Activated CD8-positive, alpha-beta T cell treated with anti-CD3 and anti-CD28 coated beads, Interleukin-2, amount 10 ng/mL, durations not matched to agents 7 days and 5 days (primary cell): ENCODE measurements around the gene CD300LB. TPM values are rescaled to one million over a fixed set of nuclear protein-coding genes. Genes with fewer than 3 reads are reported as not detected.

Experiments
- ATAC-seq: fragments of 150-1000 bp; cut with Tn5 transposase; one replicate; pipeline ENCODE4 v1.10.0; 2021; ENCODE audit warnings: moderate library complexity
- CTCF ChIA-PET: fragments of 350-600 bp; sonication (Branson Sonifier 250); formaldehyde crosslinking; loops from one replicate; lab custom pipeline; 2021; ENCODE audit warnings: antibody characterized with exemption; lab: Charles Lee
- POLR2A ChIA-PET: fragments of 350-600 bp; sonication (Branson Sonifier 250); formaldehyde crosslinking; loops from one replicate; lab custom pipeline; 2021; ENCODE audit warnings: antibody characterized with exemption; lab: Charles Lee
- DNase-seq: peaks from one replicate; pipeline ENCODE4 v3.0.0-alpha.2; 2020
- H3K27ac Mint-ChIP-seq: one replicate; pipeline ENCODE4 v1.8.0; 2021; ENCODE audit warnings: mild to moderate bottlenecking, mixed read lengths
- H3K27me3 Mint-ChIP-seq: one replicate; pipeline ENCODE4 v1.8.0; 2021; ENCODE audit warnings: low read depth, mixed read lengths
- H3K36me3 Mint-ChIP-seq: one replicate; pipeline ENCODE4 v1.8.0; 2021; ENCODE audit warnings: low read depth, mixed read lengths
- H3K4me1 Mint-ChIP-seq: one replicate; pipeline ENCODE4 v1.8.0; 2021; ENCODE audit warnings: low read depth, mixed read lengths
- H3K4me3 Mint-ChIP-seq: one replicate; pipeline ENCODE4 v1.8.0; 2021; ENCODE audit warnings: mild to moderate bottlenecking, mixed read lengths
- H3K9me3 Mint-ChIP-seq: one replicate; pipeline ENCODE4 v1.8.0; 2022; ENCODE audit warnings: mixed read lengths; ENCODE audit not compliant: insufficient read depth
- total RNA-seq, 2 experiments: library from RNA; stranded (reverse); gene quantifications; one replicate each; pipeline ENCODE4 v1.2.3, GENCODE V29; 2021

CD300LB gene
- total RNA-seq, 2 experiments from 2014 or later, result not detected

DNA sequence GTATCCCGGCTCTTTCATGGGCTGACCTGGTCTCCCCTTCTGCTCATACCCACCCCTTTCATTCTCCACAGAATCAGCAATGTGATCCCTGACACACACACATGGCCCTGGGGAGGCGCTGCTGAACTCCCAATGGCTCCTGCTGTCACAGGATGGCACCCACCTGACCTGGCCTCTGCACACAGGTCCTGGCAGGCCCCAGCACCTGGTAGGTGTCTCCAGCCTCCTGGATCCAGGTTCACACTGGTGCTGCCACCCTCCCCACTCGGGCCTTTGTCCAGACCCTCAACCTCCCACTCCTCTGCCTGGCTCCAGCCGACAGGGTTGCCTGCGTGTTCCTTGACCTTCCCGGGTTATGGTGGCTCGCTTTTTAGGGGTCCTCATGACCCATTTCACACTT, 16.0 kb upstream of the CD300LB start:
- peak overlapping the region; percentile 85 for H3K27ac Mint-ChIP-seq
- no peak for ATAC-seq
- peaks cover 45% of the 10 kb centered on the region for H3K4me1 Mint-ChIP-seq
- peaks cover 8% of the 10 kb centered on the region for H3K27me3 Mint-ChIP-seq
- ChIA-PET POLR2A (no interaction called here), CTCF (no interaction called here)
- H3K4me3 Mint-ChIP-seq, result no peak overlapping the region
- H3K36me3 Mint-ChIP-seq, result no peaks in the 10 kb centered on the region
- no peak for DNase-seq
- H3K9me3 Mint-ChIP-seq, result no peaks in the 10 kb centered on the region

- peaks cover 5% of the 10 kb centered on the region for H3K27me3 Mint-ChIP-seq
- H3K4me1 Mint-ChIP-seq, result peaks cover 45% of the 10 kb centered on the region
- no peaks in the 10 kb centered on the region for H3K36me3 Mint-ChIP-seq
- DNase-seq, result no peak
- no peaks in the 10 kb centered on the region for H3K9me3 Mint-ChIP-seq
- H3K27ac Mint-ChIP-seq, result peak overlapping the region; percentile 60
- H3K4me3 Mint-ChIP-seq, result no peak overlapping the region
- no peak for ATAC-seq
- CTCF ChIA-PET, result no interaction called here
- POLR2A ChIA-PET, result no interaction called here
Observed at GRCh38 chr17:74546586-74546985, 15.3 kb upstream of the CD300LB start.

GRCh38 chr17:74545843-74546230, 14.6 kb upstream of the CD300LB start, which contains the start of gene CD300C:
Gene CD300C, minus strand, starts transcription at chr17:74546115. Its CDS starts 333 bp downstream, at chr17:74545782.
- Mint-ChIP-seq H3K27ac (peak within 1 kb of the TSS; percentile 66), H3K27me3 (peaks cover 3% of the 10 kb centered on the region), H3K4me1 (peaks cover 45% of the 10 kb centered on the region), H3K4me3 (no peak within 1 kb of the TSS), H3K9me3 (no peaks in the 10 kb centered on the region), H3K36me3 (no peaks in the 10 kb centered on the region)
- peak; percentile 45 for ATAC-seq
- ChIA-PET CTCF (interaction anchor here (1.0 to 1.1 kb wide), 2 partner anchors 21 to 167 kb away, joined by 3 to 5 read pairs; partner anchors contain the start of gene CD300H), POLR2A (interaction anchor here (0.7 to 1.0 kb wide), 2 partner anchors 59 to 1348 kb away, joined by 3 read pairs; no protein-coding TSS in a partner anchor)
- peak; percentile 53 for DNase-seq

- DNase-seq (no peak), ATAC-seq (no peak)
- Mint-ChIP-seq H3K36me3 (no peaks in the 10 kb centered on the region), H3K27me3 (peaks cover 2% of the 10 kb centered on the region), H3K4me3 (no peak overlapping the region), H3K9me3 (no peaks in the 10 kb centered on the region), H3K4me1 (peaks cover 45% of the 10 kb centered on the region), H3K27ac (peak overlapping the region; percentile 66)
- CTCF ChIA-PET, result interaction anchor here (1.0 to 1.1 kb wide), 2 partner anchors 22 to 166 kb away, joined by 3 to 5 read pairs; partner anchors contain the start of gene CD300H
- POLR2A ChIA-PET, result interaction anchor here (0.7 to 1.0 kb wide), 2 partner anchors 59 to 1349 kb away, joined by 3 read pairs; no protein-coding TSS in a partner anchor
Observed at GRCh38 chr17:74544991-74545842, 13.9 kb upstream of the CD300LB start.

GRCh38 chr17:74543891-74544760, 12.9 kb upstream of the CD300LB start:
- Mint-ChIP-seq H3K4me3 (no peak overlapping the region), H3K9me3 (no peaks in the 10 kb centered on the region), H3K4me1 (peaks cover 45% of the 10 kb centered on the region), H3K27me3 (peaks cover 3% of the 10 kb centered on the region), H3K27ac (peak overlapping the region; percentile 66), H3K36me3 (no peaks in the 10 kb centered on the region)
- ChIA-PET CTCF (no interaction called here), POLR2A (no interaction called here)
- ATAC-seq (no peak), DNase-seq (no peak)

GRCh38 chr17:74543406-74543805, 12.1 kb upstream of the CD300LB start:
- Mint-ChIP-seq H3K4me3 (no peak overlapping the region), H3K36me3 (no peaks in the 10 kb centered on the region), H3K4me1 (peaks cover 42% of the 10 kb centered on the region), H3K27me3 (peaks cover 6% of the 10 kb centered on the region), H3K9me3 (no peaks in the 10 kb centered on the region), H3K27ac (no peak overlapping the region)
- ChIA-PET CTCF (no interaction called here), POLR2A (no interaction called here)
- DNase-seq (no peak), ATAC-seq (no peak)

- peaks cover 36% of the 10 kb centered on the region for H3K4me1 Mint-ChIP-seq
- CTCF ChIA-PET, result no interaction called here
- POLR2A ChIA-PET, result no interaction called here
- H3K36me3 Mint-ChIP-seq, result no peaks in the 10 kb centered on the region
- peaks cover 6% of the 10 kb centered on the region for H3K27me3 Mint-ChIP-seq
- ATAC-seq, result no peak
- no peaks in the 10 kb centered on the region for H3K9me3 Mint-ChIP-seq
- H3K27ac Mint-ChIP-seq, result no peak overlapping the region
- H3K4me3 Mint-ChIP-seq, result no peak overlapping the region
- DNase-seq, result no peak
Observed at GRCh38 chr17:74542727-74543383, 11.6 kb upstream of the CD300LB start.

DNA sequence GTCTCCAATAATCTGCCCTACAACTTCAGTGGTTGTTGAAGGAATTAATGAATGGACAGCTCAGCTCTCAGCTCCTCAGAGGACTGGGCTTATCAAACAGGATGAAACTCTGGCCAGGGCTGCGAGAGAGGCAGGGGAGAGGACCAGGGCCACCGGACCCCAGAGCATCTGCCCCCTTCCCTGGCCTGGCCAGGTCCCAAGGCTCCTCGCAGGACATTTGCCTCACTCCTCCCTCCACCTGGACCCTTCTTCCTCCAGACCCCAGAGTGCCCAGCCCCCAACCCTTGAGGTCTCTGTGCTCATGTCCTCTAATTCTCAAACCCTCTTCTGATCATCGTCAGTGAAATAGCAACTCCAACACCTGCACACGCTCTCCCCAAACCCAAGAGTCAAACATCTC, 10.9 kb upstream of the CD300LB start:
- peaks cover 7% of the 10 kb centered on the region for H3K27me3 Mint-ChIP-seq
- no peaks in the 10 kb centered on the region for H3K36me3 Mint-ChIP-seq
- DNase-seq (no peak), ATAC-seq (no peak)
- no peaks in the 10 kb centered on the region for H3K9me3 Mint-ChIP-seq
- no peak overlapping the region for H3K4me3 Mint-ChIP-seq
- no peak overlapping the region for H3K27ac Mint-ChIP-seq
- H3K4me1 Mint-ChIP-seq, result peaks cover 29% of the 10 kb centered on the region
- ChIA-PET CTCF (no interaction called here), POLR2A (no interaction called here)

DNA sequence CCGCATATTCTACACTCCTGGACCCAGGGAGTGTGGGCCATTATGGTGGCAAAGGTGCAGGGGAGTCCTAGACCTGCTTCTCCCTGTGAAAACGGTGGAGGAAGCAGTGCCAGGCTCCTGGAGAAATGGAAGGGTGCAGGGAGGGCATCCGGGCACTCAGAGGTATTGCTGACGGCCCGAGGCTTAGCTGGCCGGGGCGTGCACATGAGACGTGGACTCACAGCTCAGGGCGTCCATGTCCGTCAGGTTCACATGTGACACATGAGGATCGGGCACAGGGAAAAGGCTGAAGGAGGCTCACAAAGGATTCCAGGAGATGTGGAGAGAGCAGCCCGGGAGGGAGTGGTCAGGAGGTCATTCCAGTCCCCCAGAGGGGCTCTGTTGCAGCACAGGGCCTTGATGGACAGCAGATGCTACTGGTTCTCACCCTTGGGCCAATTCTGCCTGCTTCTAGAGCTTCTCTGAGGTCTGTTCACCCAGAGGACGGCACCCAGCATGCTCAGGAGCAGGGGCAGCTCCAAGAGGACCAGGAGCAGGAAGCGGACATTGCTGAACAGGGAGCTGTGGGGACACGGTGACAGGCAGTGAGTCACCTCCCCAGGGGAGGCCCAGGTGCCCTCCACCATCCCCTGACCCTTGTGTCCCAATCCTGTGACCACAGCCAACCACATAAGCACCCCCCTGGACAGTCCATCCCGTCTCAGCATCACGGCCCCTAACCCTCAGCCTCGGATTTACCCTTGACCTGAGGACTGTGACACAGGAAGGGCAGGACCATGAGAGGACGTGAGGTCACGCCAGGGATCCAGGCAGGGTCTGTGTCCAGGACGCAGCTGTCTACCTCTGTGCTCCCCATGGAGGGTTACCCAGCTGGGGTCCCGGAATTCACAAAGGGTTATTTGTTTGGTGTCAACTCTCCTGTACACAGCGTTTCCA, 10.2 kb upstream of the CD300LB start:
- H3K27ac Mint-ChIP-seq, result no peak overlapping the region
- ChIA-PET CTCF (no interaction called here), POLR2A (no interaction called here)
- H3K36me3 Mint-ChIP-seq, result no peaks in the 10 kb centered on the region
- no peak for DNase-seq
- no peak for ATAC-seq
- peaks cover 13% of the 10 kb centered on the region for H3K27me3 Mint-ChIP-seq
- no peak overlapping the region for H3K4me3 Mint-ChIP-seq
- H3K9me3 Mint-ChIP-seq, result no peaks in the 10 kb centered on the region
- H3K4me1 Mint-ChIP-seq, result peaks cover 22% of the 10 kb centered on the region

- peaks cover 4% of the 10 kb centered on the region for H3K4me1 Mint-ChIP-seq
- DNase-seq (no peak), ATAC-seq (no peak)
- H3K36me3 Mint-ChIP-seq, result no peaks in the 10 kb centered on the region
- H3K27ac Mint-ChIP-seq, result no peak overlapping the region
- no peak overlapping the region for H3K4me3 Mint-ChIP-seq
- POLR2A ChIA-PET, result no interaction called here
- peaks cover 22% of the 10 kb centered on the region for H3K27me3 Mint-ChIP-seq
- CTCF ChIA-PET, result no interaction called here
- no peaks in the 10 kb centered on the region for H3K9me3 Mint-ChIP-seq
Observed at GRCh38 chr17:74539281-74539820, 8.1 kb upstream of the CD300LB start.
